H7 (cell line): ENCODE data around the gene TLR3. TPM values are rescaled to one million over a fixed set of nuclear protein-coding genes. Genes with fewer than 3 reads are reported as not detected.

Source experiments
- DNase-seq: peaks from one replicate; pipeline ENCODE4 v3.0.0; 2012
- H3K27me3 ChIP-seq: 2 replicates; pipeline ENCODE4 v1.6.0; 2011; ENCODE audit warnings: mild to moderate bottlenecking, low read length; ENCODE audit not compliant: control insufficient read depth, insufficient read depth
- H3K36me3 ChIP-seq: replicated peaks from 2 replicates; pipeline ENCODE4 v1.5.1; 2011; ENCODE audit warnings: low read length; ENCODE audit not compliant: control insufficient read depth, insufficient read depth
- H3K4me3 ChIP-seq: 2 replicates; pipeline ENCODE4 v1.5.1; 2011; ENCODE audit warnings: low read depth, mild to moderate bottlenecking, control low read depth, low read length, moderate library complexity; ENCODE audit not compliant: insufficient read depth
- total RNA-seq: library from RNA; depleted of rRNA; stranded (reverse); fragments of >200 nt; shearing (Covaris generic); gene quantifications from 2 replicates; pipeline ENCODE4 v1.2.3, GENCODE V29; 2014

The TLR3 gene
- total RNA-seq, 1 experiment from 2014 or later = 1.8 TPM

DNA sequence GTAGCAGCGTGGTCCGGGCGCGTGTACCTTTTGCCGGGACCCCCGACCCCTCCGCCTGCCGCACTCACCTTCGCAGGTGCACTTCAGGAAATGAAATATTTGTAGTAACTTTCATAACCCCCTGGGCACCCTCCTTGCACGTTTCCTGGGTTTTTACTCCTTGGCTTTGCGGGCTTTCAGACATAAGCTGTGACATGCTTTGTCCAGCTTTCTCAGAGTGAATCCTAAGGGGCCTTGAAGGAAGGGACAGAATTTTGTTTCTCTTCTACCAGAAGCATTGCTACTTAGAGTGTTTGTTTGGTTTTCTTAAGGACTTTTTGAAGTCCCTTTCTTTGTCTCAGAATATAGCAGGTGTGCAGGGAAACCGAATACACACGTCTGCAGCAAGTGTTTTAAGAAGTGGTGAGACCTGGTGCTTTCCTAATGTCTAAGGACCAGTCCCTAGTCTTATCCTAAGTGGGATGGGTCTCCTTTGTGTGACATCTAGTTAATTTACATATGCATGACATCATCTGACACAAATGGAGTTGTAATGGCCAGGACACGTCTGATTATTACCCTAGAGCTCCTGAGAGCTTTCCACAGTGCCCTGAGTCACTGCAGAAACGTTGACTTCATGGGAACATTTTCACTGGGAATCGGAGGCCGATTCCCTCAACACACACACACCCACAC, 36.8 kb downstream of the TLR3 start:
- H3K4me3 ChIP-seq = peak overlapping the region; percentile 59
- H3K36me3 ChIP-seq = no peaks in the 10 kb centered on the region
- peak; percentile 57 for DNase-seq
- peaks cover 25% of the 10 kb centered on the region for H3K27me3 ChIP-seq

DNA sequence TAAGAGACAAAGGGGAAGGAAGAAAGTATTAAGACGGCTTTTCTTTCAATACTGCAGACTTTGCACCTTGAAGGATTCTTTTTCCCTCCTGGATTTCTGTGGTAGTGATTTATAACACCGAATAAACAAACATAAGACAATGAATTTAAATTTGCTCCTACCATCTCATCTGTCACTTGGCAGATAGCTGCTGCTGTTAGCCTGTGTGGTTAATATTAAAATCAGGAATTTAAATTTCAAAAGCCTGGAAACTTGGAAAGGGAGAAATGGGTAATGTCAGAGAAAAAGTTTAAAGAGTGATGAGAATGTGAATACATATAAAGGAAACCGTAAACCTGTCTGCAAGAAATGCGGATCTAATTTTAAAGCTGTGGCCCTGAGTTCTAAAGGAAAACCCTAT, 39.0 kb downstream of the TLR3 start:
- H3K36me3 ChIP-seq = no peaks in the 10 kb centered on the region
- peaks cover 24% of the 10 kb centered on the region for H3K27me3 ChIP-seq
- no peak overlapping the region for H3K4me3 ChIP-seq
- no peak for DNase-seq

DNA sequence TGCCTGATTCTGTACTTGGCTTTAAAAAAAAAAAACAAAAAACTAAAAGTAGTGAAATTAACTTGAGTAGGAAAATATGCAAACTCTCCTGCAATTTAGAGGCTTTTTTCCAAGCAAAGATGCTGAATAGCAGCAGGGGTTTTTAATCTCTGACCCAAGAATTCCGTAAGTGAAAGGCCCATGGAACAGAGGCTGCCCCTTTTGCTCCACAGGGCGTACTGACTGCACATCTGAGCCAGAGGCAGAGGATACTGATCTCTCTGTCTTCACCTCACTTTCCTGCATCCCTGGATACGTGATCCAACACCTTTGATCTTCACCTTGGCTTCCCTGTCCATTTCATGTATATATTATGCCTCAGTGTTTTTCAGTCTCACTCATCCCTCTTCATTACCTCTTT, 39.4 kb downstream of the TLR3 start:
- Histone ChIP-seq H3K27me3 (peaks cover 20% of the 10 kb centered on the region), H3K4me3 (no peak overlapping the region), H3K36me3 (no peaks in the 10 kb centered on the region)
- peak; percentile 56 for DNase-seq

DNA sequence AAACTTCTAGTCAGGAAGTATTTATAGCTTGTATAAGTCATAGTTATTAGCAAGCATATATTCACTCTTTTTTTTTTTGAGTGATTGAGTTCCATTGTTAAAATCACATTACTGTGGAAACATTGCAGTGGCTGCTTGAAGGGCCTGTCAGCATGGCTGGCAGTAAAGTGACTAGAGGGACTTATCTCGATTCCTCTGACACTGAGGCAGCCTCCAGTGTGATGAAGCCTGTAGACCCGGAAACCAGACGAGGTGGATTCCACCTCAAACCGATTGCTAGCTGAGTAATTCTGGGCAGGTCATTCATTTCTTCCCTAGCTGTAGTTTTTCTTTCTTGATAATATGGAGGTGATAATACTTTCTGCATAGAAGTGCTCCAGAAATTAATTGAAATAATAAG, 40.3 kb downstream of the TLR3 start:
- Histone ChIP-seq H3K4me3 (no peak overlapping the region), H3K27me3 (peaks cover 14% of the 10 kb centered on the region), H3K36me3 (no peaks in the 10 kb centered on the region)
- no peak for DNase-seq

DNA sequence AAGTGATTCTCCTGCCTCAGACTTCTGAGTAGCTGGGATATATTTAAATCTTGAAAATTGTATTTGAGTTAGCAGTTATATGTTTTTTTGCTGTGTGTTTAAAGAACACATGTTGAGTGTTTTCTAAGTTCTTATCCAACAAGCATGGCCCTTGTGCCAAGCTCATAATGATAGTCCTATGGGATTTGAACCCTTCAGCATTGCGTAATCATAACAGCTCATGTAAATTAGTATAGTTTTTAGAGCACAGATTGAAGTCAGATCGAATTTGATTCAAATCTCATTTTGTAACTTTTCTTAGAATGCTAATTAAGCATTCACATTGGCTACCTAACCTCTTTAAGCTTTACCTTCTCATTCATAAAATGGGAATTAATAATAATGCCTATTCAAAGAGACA, 47.7 kb downstream of the TLR3 start:
- Histone ChIP-seq H3K27me3 (no peaks in the 10 kb centered on the region), H3K36me3 (no peaks in the 10 kb centered on the region), H3K4me3 (no peak overlapping the region)

DNA sequence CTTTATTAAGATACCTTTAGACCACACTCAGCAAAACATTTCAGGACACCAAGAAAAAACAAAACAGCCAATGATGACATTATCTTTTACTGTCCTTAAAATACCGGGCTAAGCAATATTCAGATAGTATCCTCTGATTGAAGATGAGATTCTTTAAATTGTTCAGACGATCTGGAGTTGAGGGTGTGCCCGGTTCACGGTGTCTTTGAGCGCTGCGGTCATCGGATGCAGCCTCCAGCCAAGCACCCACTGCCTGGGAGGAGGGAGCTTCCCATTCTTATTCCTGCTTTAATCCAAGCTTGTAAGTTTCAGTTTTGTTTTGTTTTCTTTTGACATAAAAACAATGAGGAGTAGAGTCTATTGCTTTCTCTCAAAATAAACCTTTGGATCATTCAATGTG, 49.6 kb downstream of the TLR3 start:
- Histone ChIP-seq H3K36me3 (no peaks in the 10 kb centered on the region), H3K4me3 (no peak overlapping the region), H3K27me3 (no peaks in the 10 kb centered on the region)
- peak; percentile 47 for DNase-seq

More for the DNA sequence above, 47.7 kb downstream of the TLR3 start:
- DNase-seq = no peak

DNA sequence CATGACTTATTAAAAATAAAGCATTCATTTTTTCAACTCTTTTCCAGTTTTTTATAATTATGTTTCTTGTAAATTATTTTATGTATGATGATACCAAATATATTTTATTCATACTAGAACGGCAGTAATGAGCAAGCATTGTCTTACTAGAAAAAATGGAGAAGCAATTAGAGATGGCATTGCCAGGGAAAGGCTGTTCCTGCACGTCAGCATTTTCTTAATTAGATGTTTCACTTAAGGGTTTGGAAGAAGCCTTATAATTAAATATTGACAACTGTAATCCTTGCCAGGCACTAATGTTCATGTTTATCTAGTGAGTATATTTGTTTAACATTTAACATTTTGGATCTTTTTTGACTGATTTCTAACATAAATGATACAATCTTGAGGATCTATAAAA, 52.1 kb downstream of the TLR3 start:
- H3K36me3 ChIP-seq = no peaks in the 10 kb centered on the region

DNA sequence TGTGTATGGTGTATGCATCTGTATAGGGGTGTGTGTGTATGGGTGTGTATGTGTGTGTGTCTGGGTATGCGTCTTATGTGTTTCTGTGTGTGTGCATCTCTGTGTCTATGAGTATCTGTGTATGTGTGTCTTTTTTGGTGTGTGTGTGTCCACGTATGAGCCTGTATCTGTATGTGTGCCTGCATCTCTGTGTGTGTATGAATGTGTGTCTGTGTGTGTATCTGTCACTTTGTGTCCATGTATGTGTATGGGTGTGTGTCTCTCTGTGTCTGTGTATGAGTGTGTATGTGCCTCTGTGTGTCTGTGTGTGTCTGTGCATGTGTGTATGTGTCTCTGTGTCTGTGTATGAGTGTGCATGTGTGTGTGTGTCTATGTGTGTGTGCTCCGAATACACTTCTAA, 59.9 kb downstream of the TLR3 start:
- H3K36me3 ChIP-seq = no peaks in the 10 kb centered on the region
- H3K27me3 ChIP-seq = no peaks in the 10 kb centered on the region
- H3K4me3 ChIP-seq = no peak overlapping the region
- DNase-seq = no peak

More for the DNA sequence above, 52.1 kb downstream of the TLR3 start:
- H3K27me3 ChIP-seq = no peaks in the 10 kb centered on the region
- DNase-seq = no peak
- no peak overlapping the region for H3K4me3 ChIP-seq

DNA sequence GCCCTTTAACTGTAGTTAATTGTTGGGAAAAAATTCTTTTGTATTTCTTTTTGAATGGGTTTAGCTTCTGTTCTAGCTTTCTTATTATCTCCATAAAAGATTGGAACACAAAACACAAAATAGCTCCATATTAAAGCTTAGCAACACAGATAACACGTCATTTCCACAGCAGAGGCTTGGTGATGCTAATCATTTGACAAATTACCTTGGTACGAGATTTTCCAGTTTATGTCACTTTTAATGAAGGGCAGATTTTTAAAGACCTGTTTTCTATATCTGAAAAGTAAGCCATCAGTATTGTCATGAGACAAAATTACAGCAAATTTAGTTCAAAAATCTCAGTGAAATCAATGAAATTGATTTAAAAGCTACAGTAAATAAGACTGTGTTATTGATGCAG, 63.0 kb downstream of the TLR3 start:
- no peaks in the 10 kb centered on the region for H3K36me3 ChIP-seq
- no peak overlapping the region for H3K4me3 ChIP-seq

DNA sequence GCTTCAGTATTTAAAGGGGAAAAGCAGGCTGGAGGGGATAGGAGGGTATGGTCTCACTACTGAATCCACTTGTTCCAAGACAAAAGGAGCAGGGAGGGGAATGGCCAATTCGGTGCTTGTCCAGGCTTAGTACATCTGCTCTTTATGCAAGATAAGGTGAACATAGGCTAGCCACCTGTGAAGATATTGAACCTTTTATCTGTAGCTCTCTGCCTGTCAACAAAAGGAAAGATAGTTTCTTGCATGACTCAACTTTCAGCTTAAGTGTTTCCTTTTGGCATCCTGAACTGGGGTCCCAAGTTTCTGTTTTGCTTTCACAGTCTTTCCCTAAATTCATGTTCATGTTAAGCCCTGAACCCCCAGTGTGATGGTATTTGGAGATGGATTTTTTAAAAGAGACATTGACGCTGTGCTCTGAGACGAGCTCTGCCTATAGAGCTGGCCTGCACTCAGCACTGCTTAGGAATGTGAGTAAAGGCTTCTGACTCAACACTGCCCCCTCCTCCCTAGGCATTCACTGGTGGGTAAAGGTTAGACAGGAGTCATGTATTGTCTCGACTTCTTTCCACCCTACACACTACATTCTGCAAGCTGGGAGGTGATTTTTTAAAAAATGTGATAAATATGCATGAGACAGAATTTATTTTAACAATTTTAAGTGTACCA, 63.8 kb downstream of the TLR3 start:
- DNase-seq = peak; percentile 60
- Histone ChIP-seq H3K36me3 (no peaks in the 10 kb centered on the region), H3K4me3 (no peak overlapping the region), H3K27me3 (no peaks in the 10 kb centered on the region)

More for the DNA sequence above, 63.0 kb downstream of the TLR3 start:
- DNase-seq = no peak
- no peaks in the 10 kb centered on the region for H3K27me3 ChIP-seq

DNA sequence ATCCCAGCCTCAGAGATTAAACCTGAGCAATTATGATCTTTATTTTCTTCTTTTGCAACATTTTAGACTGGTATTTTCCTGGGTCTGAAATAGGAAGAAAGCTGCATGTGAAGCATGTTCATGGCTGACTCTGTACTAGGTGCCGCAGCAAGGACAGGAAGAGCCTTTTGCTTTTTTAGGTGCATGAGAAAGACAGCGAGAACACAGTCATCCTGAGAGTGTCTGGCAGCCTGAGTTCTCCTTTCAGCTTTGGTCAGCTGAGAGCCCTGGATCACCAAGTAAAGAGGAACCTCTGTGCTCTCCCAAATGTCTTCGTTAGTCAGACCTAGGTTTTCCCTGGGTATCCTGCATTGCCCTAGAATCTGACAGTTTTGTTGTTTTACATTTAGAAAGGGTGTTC, 65.3 kb downstream of the TLR3 start:
- H3K36me3 ChIP-seq = no peaks in the 10 kb centered on the region
- H3K4me3 ChIP-seq = no peak overlapping the region
- DNase-seq = no peak
- no peaks in the 10 kb centered on the region for H3K27me3 ChIP-seq

DNA sequence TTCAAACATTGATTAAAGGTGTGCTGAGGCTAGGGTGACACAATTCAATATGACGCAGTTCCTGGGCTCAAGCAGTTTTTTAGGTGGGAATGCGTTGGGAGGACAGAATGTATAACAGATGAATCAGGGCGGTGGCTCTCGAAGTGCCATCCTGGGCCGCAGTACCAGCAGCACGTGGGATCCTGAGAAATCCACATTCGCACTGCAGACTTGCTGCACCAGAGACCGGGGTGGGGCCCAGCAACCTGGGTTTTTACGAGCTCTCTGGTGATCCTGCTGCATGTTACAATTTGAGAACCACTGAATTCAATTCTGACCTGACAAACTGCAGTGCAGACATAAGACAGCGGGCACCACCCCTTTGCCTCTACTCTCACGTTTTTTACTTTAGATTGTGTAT, 65.9 kb downstream of the TLR3 start:
- DNase-seq = no peak
- Histone ChIP-seq H3K36me3 (no peaks in the 10 kb centered on the region), H3K27me3 (no peaks in the 10 kb centered on the region), H3K4me3 (no peak overlapping the region)

DNA sequence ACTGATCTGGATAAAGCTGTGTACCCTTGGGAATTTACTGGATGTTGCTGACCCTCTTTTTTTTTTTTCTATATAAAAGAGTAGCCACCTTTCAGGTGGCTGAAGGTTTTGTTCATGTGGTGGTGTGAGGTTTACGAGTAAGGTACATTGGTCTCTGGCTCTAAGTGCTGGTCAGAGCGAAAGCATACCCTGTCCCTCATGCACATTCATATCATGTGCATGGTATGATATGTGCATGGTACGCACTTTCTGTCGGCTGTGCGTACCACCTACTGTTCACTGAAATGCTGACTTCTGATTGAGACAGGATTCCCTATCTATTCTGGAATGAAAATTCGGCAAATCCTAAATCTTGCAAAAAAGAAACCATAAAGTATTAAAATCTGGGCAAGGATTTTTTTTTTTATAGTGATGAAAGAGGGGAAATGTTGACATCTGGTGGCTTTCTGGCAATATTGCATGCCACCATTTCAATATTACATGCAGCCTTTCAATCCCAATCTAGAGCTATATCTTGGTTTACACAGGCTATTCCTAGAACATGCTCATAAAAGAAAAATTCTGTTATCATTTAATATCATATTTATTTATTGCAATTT, 68.3 kb downstream of the TLR3 start:
- Histone ChIP-seq H3K27me3 (no peaks in the 10 kb centered on the region), H3K36me3 (no peaks in the 10 kb centered on the region), H3K4me3 (no peak overlapping the region)
- no peak for DNase-seq
